ENCODE data around the gene ANKRD28.

DNA sequence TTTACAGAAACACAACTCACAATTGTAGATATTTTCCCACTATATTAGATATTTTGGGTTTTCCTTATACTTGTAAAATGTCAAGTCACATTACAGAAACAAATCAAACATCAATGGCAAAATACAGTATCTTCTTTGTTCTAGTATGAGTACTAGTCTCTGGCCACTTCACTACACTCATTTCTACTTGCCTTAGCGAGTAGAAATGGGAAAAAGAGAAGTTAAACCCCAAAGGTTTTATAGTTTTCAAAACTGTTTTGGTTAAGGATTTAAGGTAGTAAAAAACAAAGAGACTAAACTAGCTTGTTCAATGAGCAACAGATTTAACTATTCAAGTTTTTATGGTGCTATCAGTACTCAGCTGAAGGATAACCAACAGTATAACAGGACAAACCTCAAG is 114.5 kb downstream of the ANKRD28 start:
- TF ChIP-seq EZH2phosphoT487 (IDR thresholded peaks at IDR 0.05; ENCODE audit: low read length): no peak
- TF ChIP-seq, protein P1, sequence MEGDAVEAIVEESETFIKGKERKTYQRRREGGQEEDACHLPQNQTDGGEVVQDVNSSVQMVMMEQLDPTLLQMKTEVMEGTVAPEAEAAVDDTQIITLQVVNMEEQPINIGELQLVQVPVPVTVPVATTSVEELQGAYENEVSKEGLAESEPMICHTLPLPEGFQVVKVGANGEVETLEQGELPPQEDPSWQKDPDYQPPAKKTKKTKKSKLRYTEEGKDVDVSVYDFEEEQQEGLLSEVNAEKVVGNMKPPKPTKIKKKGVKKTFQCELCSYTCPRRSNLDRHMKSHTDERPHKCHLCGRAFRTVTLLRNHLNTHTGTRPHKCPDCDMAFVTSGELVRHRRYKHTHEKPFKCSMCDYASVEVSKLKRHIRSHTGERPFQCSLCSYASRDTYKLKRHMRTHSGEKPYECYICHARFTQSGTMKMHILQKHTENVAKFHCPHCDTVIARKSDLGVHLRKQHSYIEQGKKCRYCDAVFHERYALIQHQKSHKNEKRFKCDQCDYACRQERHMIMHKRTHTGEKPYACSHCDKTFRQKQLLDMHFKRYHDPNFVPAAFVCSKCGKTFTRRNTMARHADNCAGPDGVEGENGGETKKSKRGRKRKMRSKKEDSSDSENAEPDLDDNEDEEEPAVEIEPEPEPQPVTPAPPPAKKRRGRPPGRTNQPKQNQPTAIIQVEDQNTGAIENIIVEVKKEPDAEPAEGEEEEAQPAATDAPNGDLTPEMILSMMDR (IDR thresholded peaks at IDR 0.05; ENCODE audit: low read length): no peak
